HG03139 (cell line): ENCODE measurements around the gene AADAC.
"Not testable (repeated sequence)": the region's sequence is repeated elsewhere in the genome, so short reads cannot be mapped to it uniquely, and the experiment has no call there.

Experiments
- ATAC-seq: cut with Tn5 transposase; IDR thresholded peaks from one replicate; pipeline ENCODE4 v1.9.1; 2021; ENCODE audit not compliant: unreplicated experiment

AADAC gene

GRCh38 chr3:151796105-151796680 lies 17.7 kb upstream of the AADAC start:
- no peak for ATAC-seq

DNA sequence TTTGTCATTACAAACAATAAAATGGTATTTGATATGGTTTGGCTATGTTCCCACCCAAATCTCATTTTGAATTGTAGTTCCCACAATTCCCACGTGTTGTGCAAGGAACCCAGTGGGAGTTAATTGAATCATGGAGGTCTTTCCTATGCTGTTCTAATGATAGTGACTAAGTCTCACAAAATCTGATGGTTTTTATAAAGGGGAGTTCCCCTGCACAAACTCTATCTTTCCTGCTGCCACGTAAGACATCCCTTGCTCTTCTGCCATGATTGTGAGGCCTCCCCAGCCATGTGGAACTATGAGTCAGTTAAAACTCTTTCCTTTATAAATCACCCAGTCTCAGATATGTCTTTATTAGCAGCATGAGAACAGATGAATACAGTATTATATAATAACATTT lies 15.4 kb upstream of the AADAC start:
- no peak for ATAC-seq

GRCh38 chr3:151800431-151800830 lies 13.5 kb upstream of the AADAC start:
- no peak for ATAC-seq

GRCh38 chr3:151804267-151804666 lies 9.6 kb upstream of the AADAC start:
- no peak for ATAC-seq

DNA sequence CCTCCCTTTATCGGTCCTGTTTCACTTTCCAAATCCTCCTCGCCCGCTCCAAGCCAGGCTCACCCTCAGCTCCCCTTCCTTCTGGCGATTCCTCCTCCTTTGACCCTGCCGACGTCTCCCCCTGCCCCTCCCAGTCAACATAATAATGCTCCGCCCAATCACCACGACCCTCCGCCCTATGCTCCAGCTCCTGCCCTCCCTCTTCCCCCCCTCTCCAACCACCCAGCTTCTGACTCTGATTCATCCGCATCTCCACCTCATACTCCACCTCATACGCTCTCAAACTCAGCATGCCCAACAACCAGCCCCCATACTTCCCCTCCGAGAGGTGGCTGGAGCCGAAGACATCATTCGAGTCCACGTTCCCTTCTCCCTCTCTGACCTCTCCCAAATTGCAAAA lies 7.1 kb upstream of the AADAC start:
- ATAC-seq = no peak

- not testable (repeated sequence) for ATAC-seq
Measured at GRCh38 chr3:151808926-151809325, 5.0 kb upstream of the AADAC start.

DNA sequence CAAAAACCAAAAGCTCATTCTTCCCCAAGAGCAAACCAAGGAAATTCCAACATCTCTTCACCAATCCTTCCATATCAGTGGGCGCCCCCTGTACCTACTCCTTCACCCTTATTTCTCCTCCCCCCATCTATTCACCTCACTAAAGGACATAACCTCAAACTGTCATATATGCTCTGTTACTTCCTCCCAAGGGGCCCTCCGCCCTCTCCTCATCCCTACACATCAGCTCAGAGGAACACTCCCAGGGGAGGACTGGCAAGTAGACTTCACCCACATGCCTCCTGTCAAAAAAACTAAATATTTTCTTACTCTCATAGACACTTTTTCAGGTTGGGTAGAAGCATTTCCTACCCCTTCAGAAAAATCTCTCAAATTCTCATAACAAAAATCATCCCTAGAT lies 2.4 kb upstream of the AADAC start:
- ATAC-seq = no peak

DNA sequence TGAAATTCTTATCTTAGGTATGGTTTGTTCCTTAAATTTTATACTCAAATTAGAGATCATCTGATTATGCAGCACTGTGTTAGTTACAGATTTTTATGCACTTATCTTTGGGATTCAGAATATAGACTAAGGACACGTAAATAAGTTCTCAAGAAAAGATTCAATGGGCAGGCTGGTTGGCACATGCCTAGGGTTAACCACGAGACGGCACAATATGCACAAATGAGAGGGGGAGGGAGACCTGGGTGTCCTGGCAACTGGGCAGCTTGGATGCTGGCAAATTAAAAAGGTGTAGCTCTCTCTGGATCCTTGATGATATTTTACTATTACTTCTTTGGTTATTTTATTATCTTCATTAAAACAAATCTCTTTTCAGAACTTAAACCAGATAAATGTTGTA lies 672 bp downstream of the AADAC start:
- ATAC-seq = no peak

GRCh38 chr3:151816091-151816604 lies 2.2 kb downstream of the AADAC start:
- no peak for ATAC-seq

DNA sequence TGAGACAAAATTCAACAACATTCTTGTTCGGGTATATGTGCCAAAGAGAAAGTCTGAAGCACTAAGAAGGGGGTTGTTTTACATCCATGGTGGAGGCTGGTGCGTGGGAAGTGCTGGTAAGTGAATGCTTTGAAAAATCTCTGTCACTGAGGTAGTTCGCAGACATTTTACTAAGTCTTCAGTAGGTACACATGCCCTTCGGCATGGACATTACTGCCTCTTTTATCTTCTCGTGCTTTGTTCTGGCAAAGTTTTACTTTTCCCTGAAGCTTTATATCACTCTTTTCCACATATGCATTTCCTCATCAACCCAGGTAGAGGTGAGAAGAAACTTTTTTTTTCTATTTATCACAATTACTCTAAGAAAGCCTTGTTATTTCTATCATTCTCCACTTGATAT lies 3.6 kb downstream of the AADAC start:
- no peak for ATAC-seq

DNA sequence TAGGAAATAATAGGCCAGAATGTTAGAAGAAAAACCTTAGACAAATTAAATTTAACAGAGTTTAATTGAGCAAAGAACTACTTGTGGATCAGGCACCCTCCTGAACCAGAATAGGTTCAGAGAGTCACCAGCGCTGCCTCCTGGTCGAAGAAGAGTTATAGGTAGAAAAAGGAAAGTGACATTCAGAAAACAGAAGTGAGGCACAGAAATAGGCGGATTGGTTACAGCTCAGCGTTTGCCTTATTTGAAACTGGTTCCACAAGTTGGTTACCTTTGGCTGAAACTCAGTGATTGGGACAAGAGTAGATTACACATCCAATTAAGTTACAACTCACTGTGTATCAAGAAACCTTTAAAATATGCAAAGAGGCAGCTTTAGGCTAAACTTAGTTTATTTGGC lies 4.4 kb downstream of the AADAC start:
- ATAC-seq = no peak

DNA sequence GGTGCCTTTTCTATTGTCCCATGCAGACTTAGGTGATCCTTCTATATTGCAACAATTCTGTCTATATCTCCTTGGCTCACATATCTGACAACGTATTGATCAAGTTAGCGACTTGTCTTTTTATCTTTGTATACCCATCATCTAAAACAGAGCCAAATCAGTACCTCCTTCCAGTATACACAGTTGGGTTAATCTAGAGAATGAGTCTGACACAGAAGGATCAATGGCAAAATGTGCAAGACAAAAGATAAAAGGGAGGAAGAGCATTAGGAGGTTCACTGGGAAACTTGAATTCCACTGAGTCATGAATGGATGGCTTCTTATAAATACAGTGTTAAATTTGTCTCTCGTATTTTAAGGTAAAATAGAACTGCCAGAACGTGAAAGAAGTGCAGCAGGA lies 6.0 kb downstream of the AADAC start:
- no peak for ATAC-seq

DNA sequence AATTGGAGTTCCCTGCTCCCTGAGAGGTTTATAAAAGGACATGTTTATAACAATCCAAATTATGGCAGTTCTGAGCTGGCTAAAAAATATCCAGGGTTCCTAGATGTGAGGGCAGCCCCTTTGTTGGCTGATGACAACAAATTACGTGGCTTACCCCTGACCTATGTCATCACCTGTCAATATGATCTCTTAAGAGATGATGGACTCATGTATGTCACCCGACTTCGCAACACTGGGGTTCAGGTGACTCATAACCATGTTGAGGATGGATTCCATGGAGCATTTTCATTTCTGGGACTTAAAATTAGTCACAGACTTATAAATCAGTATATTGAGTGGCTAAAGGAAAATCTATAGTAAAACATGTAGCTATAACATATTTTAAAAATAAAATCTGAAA lies 13.9 kb downstream of the AADAC start:
- no peak for ATAC-seq

GRCh38 chr3:151835751-151836525 lies 22.0 kb downstream of the AADAC start:
- ATAC-seq = no peak

- no peak for ATAC-seq
Measured at GRCh38 chr3:151837057-151837456, 23.1 kb downstream of the AADAC start.

DNA sequence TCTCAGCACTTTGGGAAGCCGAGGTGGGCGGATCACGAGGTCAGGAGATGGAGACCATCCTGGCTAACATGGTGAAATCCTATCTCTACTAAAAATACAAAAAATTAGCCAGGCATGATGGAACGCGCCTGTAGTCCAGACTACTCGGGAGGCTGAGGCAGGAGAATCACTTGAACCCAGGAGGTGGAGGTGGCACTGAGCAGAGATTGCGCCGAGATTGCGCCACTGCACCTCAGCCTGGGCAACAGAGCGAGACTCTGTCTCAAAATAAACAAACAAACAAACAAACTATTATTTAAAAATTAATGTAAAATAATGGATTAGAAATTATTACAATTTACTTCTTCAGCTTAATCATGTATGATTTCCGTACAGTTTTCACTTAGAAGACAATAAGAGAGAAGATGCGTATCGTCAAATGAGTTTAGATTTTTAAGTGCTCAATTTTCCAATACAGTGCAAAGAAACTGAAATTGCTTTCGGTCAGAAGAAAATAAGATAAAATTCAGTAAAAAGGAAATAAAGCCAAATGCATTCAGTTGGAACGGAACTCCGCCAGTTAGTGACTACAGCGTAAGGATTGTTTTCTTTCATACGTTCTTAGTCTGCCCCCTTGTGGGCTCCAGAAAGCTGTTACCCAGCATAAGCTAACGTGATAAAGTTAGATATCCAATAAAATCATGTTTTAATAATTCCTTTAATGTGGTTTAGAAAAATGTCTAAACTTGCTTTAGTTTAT lies 24.8 kb downstream of the AADAC start:
- ATAC-seq = peak; percentile 57

DNA sequence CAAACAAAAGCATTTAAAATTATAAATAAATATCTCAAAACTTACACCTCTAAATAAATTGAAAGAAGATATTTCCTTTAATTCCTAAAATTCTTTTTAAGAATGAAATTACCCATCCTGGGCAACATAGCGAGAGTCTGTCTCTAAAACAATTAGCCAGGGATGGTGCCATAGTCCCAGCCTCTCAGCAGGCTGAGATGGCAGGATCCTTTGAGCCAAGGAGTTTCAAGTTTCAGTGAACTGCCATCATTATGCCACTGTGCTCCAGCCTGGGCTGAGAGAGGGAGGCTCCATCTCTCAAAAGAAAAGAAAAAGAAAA lies 25.4 kb downstream of the AADAC start:
- ATAC-seq = no peak

- ATAC-seq = no peak
Measured at GRCh38 chr3:151841801-151842200, 27.9 kb downstream of the AADAC start.

GRCh38 chr3:151843275-151843674 lies 29.4 kb downstream of the AADAC start:
- no peak for ATAC-seq

DNA sequence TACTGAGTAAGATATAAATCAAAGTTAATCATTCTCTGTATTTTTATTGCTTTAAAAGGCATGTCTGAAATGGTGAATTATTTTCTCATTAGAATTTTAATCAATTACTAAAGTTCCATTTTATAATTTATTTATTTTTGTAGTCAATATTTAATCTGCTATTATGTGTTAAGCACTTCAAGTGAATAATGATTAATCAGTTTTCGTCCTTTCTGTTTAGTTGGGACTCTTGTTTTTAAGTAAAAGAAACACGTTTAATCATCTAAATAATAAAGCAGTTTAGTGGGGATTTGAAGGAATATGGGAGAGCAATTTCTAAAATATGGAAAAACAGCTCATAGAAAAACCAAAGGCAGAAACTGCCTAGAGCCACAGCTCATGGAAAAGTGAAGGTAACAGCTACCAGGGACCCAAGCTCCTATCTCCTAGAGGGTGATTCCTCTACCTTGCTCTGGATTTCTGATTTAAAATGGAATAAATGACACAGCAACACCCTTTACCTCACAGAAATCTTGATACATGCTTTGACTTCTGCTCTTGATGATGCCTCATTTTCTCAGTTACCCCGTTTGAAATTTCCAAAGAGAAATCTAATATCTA lies 31.5 kb downstream of the AADAC start:
- ATAC-seq = no peak

- ATAC-seq = not testable (repeated sequence)
Measured at GRCh38 chr3:151850065-151850464, 36.1 kb downstream of the AADAC start.
